ENCODE data around the gene FTCD. TPM values are rescaled to one million over a fixed set of nuclear protein-coding genes. Genes with fewer than 3 reads are reported as not detected.
"Not testable (repeated sequence)": the region's sequence is repeated elsewhere in the genome, so short reads cannot be mapped to it uniquely, and the experiment has no call there.

FTCD gene
- total and polyA plus RNA-seq, 12 donors: 0.14 to 4.4 (median 1.1) TPM

GRCh38 chr21:46109313-46110221 lies 45.8 kb downstream of the FTCD start:
- peaks cover 0 to 49% (median 16%) of the 10 kb centered on the region in 9 donors for H3K36me3 ChIP-seq
- no peak for TF ChIP-seq CTCF (IDR thresholded peaks at IDR 0.05)
- peak overlapping the region; percentile 61 to 87 (median 80) for H3K27ac ChIP-seq
- peak overlapping the region in 4 of 10 donors; percentile 1 to 28 (median 6) for H3K4me3 ChIP-seq
- peaks cover 10 to 29% (median 16%) of the 10 kb centered on the region in 9 donors for H3K4me1 ChIP-seq
- intact Hi-C loops (cut with DNase I): loop anchor here in 2 of 10 donors (5.0 to 10.0 kb wide), 2 partner anchors 47 to 115 kb away; no protein-coding TSS in a partner anchor
- WGBS, 2 donors: 79 to 84% methylated on average over 19 of the region's 19 CpGs
- DNase-seq: peak; percentile 2 to 14
- peaks cover 0 to 33% (median 8%) of the 10 kb centered on the region in 11 donors for H3K9me3 ChIP-seq
- ATAC-seq: peak in 4 of 8 donors; percentile 10 to 30 (median 26)
- H3K27me3 ChIP-seq: no peaks in the 10 kb centered on the region

GRCh38 chr21:46108827-46109312 lies 46.5 kb downstream of the FTCD start:
- intact Hi-C loops (cut with DNase I): no loop called here
- Histone ChIP-seq H3K4me3 (no peak overlapping the region), H3K4me1 (peaks cover 10 to 29% (median 16%) of the 10 kb centered on the region in 9 donors), H3K36me3 (peaks cover 0 to 42% (median 11%) of the 10 kb centered on the region in 9 donors), H3K27me3 (no peaks in the 10 kb centered on the region), H3K27ac (peak overlapping the region in 7 of 10 donors; percentile 79 to 87 (median 80)), H3K9me3 (peaks cover 0 to 35% (median 8%) of the 10 kb centered on the region in 11 donors)
- WGBS, 2 donors: 80 to 87% methylated on average over 9 of the region's 9 CpGs
- no peak for ATAC-seq
- DNase-seq: peak in 1 of 2 donors; percentile 2
- TF ChIP-seq CTCF (IDR thresholded peaks at IDR 0.05): no peak

- DNase-seq; H3K27me3 ChIP-seq; H3K4me3 ChIP-seq; H3K27ac ChIP-seq; intact Hi-C loops (cut with DNase I); ATAC-seq: not testable (repeated sequence)
- peaks cover 0 to 50% (median 14%) of the 10 kb centered on the region in 11 donors for H3K9me3 ChIP-seq
- peaks cover 0 to 27% (median 1%) of the 10 kb centered on the region in 9 donors for H3K36me3 ChIP-seq
- H3K4me1 ChIP-seq: peaks cover 10 to 29% (median 16%) of the 10 kb centered on the region in 9 donors
- whole genome bisulfite sequencing, 2 donors: 81 to 83% methylated on average over 2 of the region's 2 CpGs
These were observed 48.0 kb downstream of the FTCD start for GRCh38 chr21:46107376-46107775.

- Histone ChIP-seq H3K27ac (no peak overlapping the region), H3K4me3 (no peak overlapping the region), H3K36me3 (peaks cover 0 to 14% (median 0%) of the 10 kb centered on the region in 9 donors), H3K27me3 (peaks cover 0 to 34% (median 0%) of the 10 kb centered on the region in 7 donors), H3K4me1 (peaks cover 0 to 25% (median 7%) of the 10 kb centered on the region in 9 donors), H3K9me3 (peaks cover 0 to 62% (median 19%) of the 10 kb centered on the region in 11 donors)
- no peak for TF ChIP-seq CTCF (IDR thresholded peaks at IDR 0.05)
- DNase-seq: no peak
- intact Hi-C loops (cut with DNase I): loop anchor here in 1 of 10 donors (5.0 kb wide), 1 partner anchor 132 kb away; no protein-coding TSS in a partner anchor
- ATAC-seq: no peak
These were observed 51.3 kb downstream of the FTCD start for GRCh38 chr21:46104104-46104503.
